Measurements from ENCODE around the gene CAMTA1. TPM values are rescaled to one million over a fixed set of nuclear protein-coding genes. Genes with fewer than 3 reads are reported as not detected.

The CAMTA1 gene
- total and polyA plus RNA-seq, 9 of the 15 experiments (the other 6 are each of a cell fraction or from before 2014, with no cell fraction given) = 43.9 to 161 (median 65.9) TPM

DNA sequence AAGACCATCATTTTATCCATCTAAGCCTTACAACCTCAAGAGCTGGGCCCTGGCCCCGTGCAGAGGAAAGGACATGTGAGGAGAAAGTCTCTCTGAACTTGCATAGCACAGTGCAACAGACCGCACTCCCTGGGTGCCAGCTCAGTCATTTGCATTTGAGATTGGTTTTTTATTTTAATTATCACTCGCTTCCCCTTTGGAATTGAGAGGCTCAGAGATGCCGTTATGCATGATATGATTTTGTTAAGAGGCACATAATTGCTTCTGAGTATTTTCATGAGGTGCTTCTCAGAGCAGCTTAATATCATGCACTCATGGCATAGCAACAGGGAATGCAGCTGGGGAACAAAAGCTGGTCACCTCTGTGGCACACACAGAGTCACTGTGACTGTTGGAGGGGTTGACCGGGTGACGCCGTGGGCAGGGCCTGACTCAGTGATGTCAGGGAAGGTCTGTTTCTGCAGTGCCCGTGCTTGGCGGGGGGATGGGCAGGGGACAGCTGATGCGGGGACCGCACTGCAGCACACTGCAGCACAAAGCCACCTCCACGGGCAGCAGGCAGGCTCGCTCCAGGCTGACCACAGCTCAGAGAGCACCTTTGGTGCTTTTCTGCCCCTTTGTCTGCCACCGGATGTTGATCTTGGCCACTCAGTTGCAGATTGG is 942.7 kb downstream of the CAMTA1 start:
- ChIA-PET CTCF (ENCODE audit: low intra/inter-chr PET ratio) (no interaction called here), POLR2A (no interaction called here)
- ATAC-seq (no peak), DNase-seq (ENCODE audit: extremely low read depth in 1 of 4, low spot score in 3 of 4) (no peak), FAIRE-seq (no peak)
- 1% methylated on average over 14 of the region's 14 CpGs for WGBS (ENCODE audit: insufficient coverage, low coverage, missing lambda C conversion rate)
- Histone ChIP-seq H3K9ac (ENCODE audit: insufficient read depth in 1 of 2, low read depth in 2 of 2, low read length in 2 of 2) (no peak overlapping the region), H3K27ac (ENCODE audit: extremely low read depth, low read depth, low read length) (no peak overlapping the region), H4K20me1 (replicated peaks; ENCODE audit: control insufficient read depth, insufficient read depth, low read length) (0 out of 2 replicates have a peak, but pooled peaks cover 3% of the 10 kb centered on the region), H3K9me3 (replicated peaks; ENCODE audit: control insufficient read depth, insufficient read depth, low read depth, low read length) (no peaks in the 10 kb centered on the region), H3K9me1 (ENCODE audit: control insufficient read depth, insufficient read depth, low read length) (no peaks in the 10 kb centered on the region), H3K79me2 (ENCODE audit: control insufficient read depth, insufficient read depth, low read length) (no peaks in the 10 kb centered on the region), H3K27me3 (ENCODE audit: control insufficient read depth in 2 of 2, insufficient read depth in 2 of 2, low read length in 2 of 2) (peaks cover 71 to 80% of the 10 kb centered on the region in 2 experiments), H3K4me3 (no peak overlapping the region), H3K4me1 (replicated peaks in 1 of 2; ENCODE audit: control insufficient read depth in 2 of 2, insufficient read depth in 2 of 2, low read length in 2 of 2) (peaks cover 0 to 4% of the 10 kb centered on the region in 2 experiments; a peak in 2 of 5 replicates), H3K36me3 (ENCODE audit: control insufficient read depth, insufficient read depth, low read length) (no peaks in the 10 kb centered on the region), H2AFZ (ENCODE audit: low read depth, low read length) (no peak overlapping the region), H3K4me2 (ENCODE audit: insufficient read depth, low read length) (no peak overlapping the region)
- intact Hi-C loops (cut with micrococcal nuclease) (loop anchor here (10.0 kb wide), 1 partner anchor 953 kb away; no protein-coding TSS in a partner anchor), in situ Hi-C loops (cut with MboI) (no loop called here)
- no TSS peak for BruUV-seq (replicated peaks)
- no peak for TF ChIP-seq MBD2 (IDR thresholded peaks at IDR 0.05; ENCODE audit: borderline replicate concordance, low read depth)
- no peak for TF ChIP-seq LARP7 (IDR thresholded peaks at IDR 0.05)
- no peak for TF ChIP-seq ZNF76 (CRISPR knock-in tag; IDR thresholded peaks at IDR 0.05; ENCODE audit: borderline replicate concordance)
- no peak for TF ChIP-seq PHF20 (IDR thresholded peaks at IDR 0.05; ENCODE audit: partially characterized antibody)
- no peak for TF ChIP-seq ZFP36 (IDR thresholded peaks at IDR 0.05; ENCODE audit: low read depth, low read length, partially characterized antibody)
- no peak for TF ChIP-seq E2F6 (IDR thresholded peaks at IDR 0.05; ENCODE audit: borderline replicate concordance in 1 of 2, extremely low read depth in 1 of 2, insufficient read depth in 1 of 2, insufficient read length in 1 of 2, low read depth in 1 of 2, low read length in 1 of 2, poor library complexity in 1 of 2, severe bottlenecking in 1 of 2)
- TF ChIP-seq, protein P1, sequence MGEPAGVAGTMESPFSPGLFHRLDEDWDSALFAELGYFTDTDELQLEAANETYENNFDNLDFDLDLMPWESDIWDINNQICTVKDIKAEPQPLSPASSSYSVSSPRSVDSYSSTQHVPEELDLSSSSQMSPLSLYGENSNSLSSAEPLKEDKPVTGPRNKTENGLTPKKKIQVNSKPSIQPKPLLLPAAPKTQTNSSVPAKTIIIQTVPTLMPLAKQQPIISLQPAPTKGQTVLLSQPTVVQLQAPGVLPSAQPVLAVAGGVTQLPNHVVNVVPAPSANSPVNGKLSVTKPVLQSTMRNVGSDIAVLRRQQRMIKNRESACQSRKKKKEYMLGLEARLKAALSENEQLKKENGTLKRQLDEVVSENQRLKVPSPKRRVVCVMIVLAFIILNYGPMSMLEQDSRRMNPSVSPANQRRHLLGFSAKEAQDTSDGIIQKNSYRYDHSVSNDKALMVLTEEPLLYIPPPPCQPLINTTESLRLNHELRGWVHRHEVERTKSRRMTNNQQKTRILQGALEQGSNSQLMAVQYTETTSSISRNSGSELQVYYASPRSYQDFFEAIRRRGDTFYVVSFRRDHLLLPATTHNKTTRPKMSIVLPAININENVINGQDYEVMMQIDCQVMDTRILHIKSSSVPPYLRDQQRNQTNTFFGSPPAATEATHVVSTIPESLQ (CRISPR knock-in tag; IDR thresholded peaks at IDR 0.05) = no peak
- no peak for TF ChIP-seq HNRNPLL (IDR thresholded peaks at IDR 0.05; ENCODE audit: low read depth, low read length, poor library complexity, severe bottlenecking)
- TF ChIP-seq TSHZ1 (CRISPR knock-in tag; IDR thresholded peaks at IDR 0.05) = no peak
- TF ChIP-seq E2F8 (IDR thresholded peaks at IDR 0.05; ENCODE audit: low read depth, partially characterized antibody) = no peak
